ENCODE results near the gene CAPNS2. TPM values are rescaled to one million over a fixed set of nuclear protein-coding genes. Genes with fewer than 3 reads are reported as not detected.
"Not testable (repeated sequence)": the region's sequence is repeated elsewhere in the genome, so short reads cannot be mapped to it uniquely, and the experiment has no call there.

Gene CAPNS2
- total RNA-seq, 1 experiment from 2014 or later = 0.30 TPM

- CTCF ChIA-PET = interaction anchor here (2.0 kb wide), 1 partner anchor 141 kb away, joined by 5 read pairs; no protein-coding TSS in a partner anchor
- no peaks in the 10 kb centered on the region for H3K27me3 Mint-ChIP-seq (ENCODE audit: insufficient read depth, unreplicated experiment)
- H3K4me1 Mint-ChIP-seq (ENCODE audit: insufficient read depth, unreplicated experiment) = peaks cover 8% of the 10 kb centered on the region
These were observed 39.4 kb downstream of the CAPNS2 start for GRCh38 chr16:55605754-55606336.

GRCh38 chr16:55613613-55614335 lies 47.3 kb downstream of the CAPNS2 start:
- POLR2A ChIA-PET = no interaction called here
- Mint-ChIP-seq H3K4me1 (ENCODE audit: insufficient read depth, unreplicated experiment) (no peaks in the 10 kb centered on the region), H3K36me3 (ENCODE audit: insufficient read depth, unreplicated experiment) (no peaks in the 10 kb centered on the region), H3K27ac (ENCODE audit: low read depth, unreplicated experiment) (no peak overlapping the region), H3K9me3 (ENCODE audit: unreplicated experiment) (peaks cover 12% of the 10 kb centered on the region), H3K27me3 (ENCODE audit: insufficient read depth, unreplicated experiment) (no peaks in the 10 kb centered on the region), H3K4me3 (ENCODE audit: unreplicated experiment) (no peak overlapping the region)
- DNase-seq (ENCODE audit: unreplicated experiment) = no peak
- CTCF ChIA-PET = interaction anchor here (1.0 kb wide), 1 partner anchor 90 kb away, joined by 4 read pairs; no protein-coding TSS in a partner anchor
- intact Hi-C loops (cut with micrococcal nuclease) = no loop called here
- BruUV-seq (replicated peaks) = no TSS peak
- no peak for TF ChIP-seq CTCF (IDR thresholded peaks at IDR 0.05; ENCODE audit: unreplicated experiment)

More at GRCh38 chr16:55605754-55606336, 39.4 kb downstream of the CAPNS2 start:
- POLR2A ChIA-PET = no interaction called here
- TF ChIP-seq CTCF (IDR thresholded peaks at IDR 0.05; ENCODE audit: unreplicated experiment) = no peak
- BruUV-seq (replicated peaks) = no TSS peak
- intact Hi-C loops (cut with micrococcal nuclease) = no loop called here
- no peaks in the 10 kb centered on the region for H3K36me3 Mint-ChIP-seq (ENCODE audit: insufficient read depth, unreplicated experiment)
- peak; percentile 31 for DNase-seq (ENCODE audit: unreplicated experiment)
- peak overlapping the region; percentile 9 for H3K27ac Mint-ChIP-seq (ENCODE audit: low read depth, unreplicated experiment)
- no peak overlapping the region for H3K4me3 Mint-ChIP-seq (ENCODE audit: unreplicated experiment)
- H3K9me3 Mint-ChIP-seq (ENCODE audit: unreplicated experiment) = peaks cover 11% of the 10 kb centered on the region

GRCh38 chr16:55615071-55615470 lies 48.6 kb downstream of the CAPNS2 start:
- CTCF ChIA-PET = interaction anchor here (0.9 to 1.0 kb wide), 3 partner anchors 87 to 150 kb away, joined by 3 to 4 read pairs (median 3); no protein-coding TSS in a partner anchor
- no TSS peak for BruUV-seq (replicated peaks)
- H3K9me3 Mint-ChIP-seq (ENCODE audit: unreplicated experiment) = peaks cover 9% of the 10 kb centered on the region
- H3K27ac Mint-ChIP-seq (ENCODE audit: low read depth, unreplicated experiment) = no peak overlapping the region
- no peaks in the 10 kb centered on the region for H3K36me3 Mint-ChIP-seq (ENCODE audit: insufficient read depth, unreplicated experiment)
- no peak for DNase-seq (ENCODE audit: unreplicated experiment)
- TF ChIP-seq CTCF (IDR thresholded peaks at IDR 0.05; ENCODE audit: unreplicated experiment) = no peak
- intact Hi-C loops (cut with micrococcal nuclease) = no loop called here
- POLR2A ChIA-PET = no interaction called here
- H3K4me1 Mint-ChIP-seq (ENCODE audit: insufficient read depth, unreplicated experiment) = no peaks in the 10 kb centered on the region
- H3K4me3 Mint-ChIP-seq (ENCODE audit: unreplicated experiment) = no peak overlapping the region
- H3K27me3 Mint-ChIP-seq (ENCODE audit: insufficient read depth, unreplicated experiment) = no peaks in the 10 kb centered on the region

- DNase-seq (ENCODE audit: unreplicated experiment); BruUV-seq (replicated peaks); H3K27me3 Mint-ChIP-seq (ENCODE audit: insufficient read depth, unreplicated experiment); H3K4me3 Mint-ChIP-seq (ENCODE audit: unreplicated experiment); H3K9me3 Mint-ChIP-seq (ENCODE audit: unreplicated experiment); intact Hi-C loops (cut with micrococcal nuclease); H3K4me1 Mint-ChIP-seq (ENCODE audit: insufficient read depth, unreplicated experiment); H3K27ac Mint-ChIP-seq (ENCODE audit: low read depth, unreplicated experiment); H3K36me3 Mint-ChIP-seq (ENCODE audit: insufficient read depth, unreplicated experiment): not testable (repeated sequence)
- CTCF ChIA-PET = interaction anchor here (0.7 to 0.9 kb wide), 3 partner anchors 10 to 1632 kb away, joined by 3 read pairs; no protein-coding TSS in a partner anchor
- POLR2A ChIA-PET = interaction anchor here (0.7 kb wide), 1 partner anchor 1168 kb away, joined by 4 read pairs; no protein-coding TSS in a partner anchor
These were observed 49.2 kb downstream of the CAPNS2 start for GRCh38 chr16:55615670-55616069.

Other genes with a start within 250 kb of the CAPNS2 start
- not detected in 2 replicates for gene IRX6, start 242.5 kb upstream of the CAPNS2 start, total RNA-seq (2022)
- gene MMP2, start 87.5 kb upstream of the CAPNS2 start, total RNA-seq (2022) = 3.3 and 3.7 TPM in 2 replicates
- 10.7 and 11.7 TPM in 2 replicates for gene LPCAT2, start 57.6 kb upstream of the CAPNS2 start, total RNA-seq (2022)
- not detected in 2 replicates for gene SLC6A2, start 89.3 kb downstream of the CAPNS2 start, total RNA-seq (2022)

All from MCF 10A (cell line).